ENCODE measurements around the gene CFLAR.
"Not testable (repeated sequence)": the region's sequence is repeated elsewhere in the genome, so short reads cannot be mapped to it uniquely, and the experiment has no call there.

CFLAR gene

DNA sequence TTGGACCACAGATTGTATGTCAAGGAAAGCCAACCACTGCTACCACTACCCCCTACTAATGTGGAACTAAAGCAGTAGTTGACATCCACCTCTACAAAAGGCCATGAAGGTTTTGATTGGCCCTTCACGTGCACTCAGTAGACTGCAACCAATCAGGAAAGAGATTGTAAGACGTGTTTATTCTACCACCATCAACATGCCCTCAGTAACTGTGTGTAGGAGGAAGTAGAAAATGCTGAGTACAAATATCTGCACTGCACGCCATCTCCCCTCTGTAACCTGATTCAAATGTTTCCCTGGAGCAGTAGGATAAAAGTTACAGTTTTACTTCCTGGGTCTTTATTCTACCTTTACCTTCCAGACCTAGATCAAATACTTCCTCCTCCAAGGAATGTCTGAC lies 64.0 kb downstream of the CFLAR start:
- peaks cover 34% of the 10 kb centered on the region for H3K4me1 Mint-ChIP-seq
- H3K27ac Mint-ChIP-seq (ENCODE audit: low read depth) = no peak overlapping the region
- H3K4me3 Mint-ChIP-seq = no peak overlapping the region
- no peak for ATAC-seq (replicated peaks; ENCODE audit: extremely low read depth, poor library complexity, severe bottlenecking)
- no peaks in the 10 kb centered on the region for H3K27me3 Mint-ChIP-seq
- no peak for DNase-seq (ENCODE audit: low spot score in 2 of 2)
- peaks cover 3% of the 10 kb centered on the region for H3K36me3 Mint-ChIP-seq (ENCODE audit: insufficient read depth)
- no peaks in the 10 kb centered on the region for H3K9me3 Mint-ChIP-seq

DNA sequence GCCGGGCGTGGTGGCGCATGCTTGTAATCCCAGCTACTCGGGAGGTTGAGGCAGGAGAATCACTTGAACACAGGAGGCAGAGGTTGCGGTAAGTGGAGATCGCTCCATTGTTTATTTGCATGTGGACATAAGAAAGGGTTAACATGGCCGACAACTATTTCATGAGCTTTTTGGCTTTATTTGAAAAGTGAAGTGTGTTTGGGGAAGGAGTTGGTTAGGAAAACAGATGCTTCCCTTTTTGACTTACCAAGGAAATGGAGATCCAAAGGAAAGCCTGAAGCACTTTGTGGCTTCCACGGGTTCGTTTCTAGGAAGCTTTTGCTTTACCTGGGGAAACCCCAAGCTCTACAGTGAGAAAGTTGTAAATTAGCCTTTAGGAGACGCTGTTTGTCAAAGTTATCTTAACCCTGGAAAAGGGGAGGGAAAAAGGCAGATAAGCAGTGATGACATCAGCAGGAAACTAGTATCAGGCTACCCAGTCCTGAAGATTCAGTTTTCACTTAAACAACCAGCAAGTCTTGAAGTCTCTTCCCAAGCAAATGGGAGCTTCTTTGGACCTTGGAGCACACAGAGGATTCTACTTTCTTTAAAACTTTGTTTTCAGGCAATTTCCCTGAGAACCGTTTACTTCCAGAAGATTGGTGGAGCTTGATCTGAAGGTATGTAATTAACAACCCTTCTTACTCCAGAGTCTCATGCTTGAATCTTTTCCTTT lies 66.8 kb downstream of the CFLAR start, which contains the start of gene CASP10:
Gene CASP10, plus strand, starts transcription at position 492 of the 715 bp plus-strand sequence. CDS start 2,637 bp downstream, outside the sequence.
- peak; percentile 84 for ATAC-seq (replicated peaks; ENCODE audit: extremely low read depth, poor library complexity, severe bottlenecking)
- peak within 1 kb of the TSS; percentile 89 for H3K4me3 Mint-ChIP-seq
- H3K27me3 Mint-ChIP-seq = no peaks in the 10 kb centered on the region
- H3K27ac Mint-ChIP-seq (ENCODE audit: low read depth) = peak within 1 kb of the TSS; percentile 81
- H3K9me3 Mint-ChIP-seq = no peaks in the 10 kb centered on the region
- DNase-seq (ENCODE audit: low spot score in 2 of 2) = no peak
- peaks cover 32% of the 10 kb centered on the region for H3K4me1 Mint-ChIP-seq
- H3K36me3 Mint-ChIP-seq (ENCODE audit: insufficient read depth) = peaks cover 16% of the 10 kb centered on the region

DNA sequence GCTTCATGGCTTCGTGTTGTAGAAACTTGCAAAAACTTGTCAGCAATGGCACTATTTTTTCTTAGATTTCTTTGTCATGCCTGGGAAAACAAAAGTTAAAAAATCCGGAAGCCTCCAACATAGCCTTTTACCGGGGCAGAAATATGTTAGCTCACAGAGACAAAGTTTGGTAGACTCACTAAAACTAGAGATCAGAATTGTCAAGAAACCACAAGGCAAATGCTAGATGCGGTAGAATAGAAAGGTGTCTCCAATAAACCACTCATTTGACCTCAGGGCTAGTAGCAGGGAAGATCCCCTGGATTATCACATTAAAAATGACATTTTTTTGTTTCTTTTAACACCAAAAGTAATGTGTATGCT lies 67.4 kb downstream of the CFLAR start:
- no peaks in the 10 kb centered on the region for H3K27me3 Mint-ChIP-seq
- ATAC-seq (replicated peaks; ENCODE audit: extremely low read depth, poor library complexity, severe bottlenecking) (peak; percentile 17), DNase-seq (ENCODE audit: low spot score in 2 of 2) (no peak)
- peaks cover 18% of the 10 kb centered on the region for H3K36me3 Mint-ChIP-seq (ENCODE audit: insufficient read depth)
- H3K9me3 Mint-ChIP-seq = no peaks in the 10 kb centered on the region
- H3K27ac Mint-ChIP-seq (ENCODE audit: low read depth) = peak overlapping the region; percentile 81
- peak overlapping the region; percentile 89 for H3K4me3 Mint-ChIP-seq
- H3K4me1 Mint-ChIP-seq = peaks cover 33% of the 10 kb centered on the region

DNA sequence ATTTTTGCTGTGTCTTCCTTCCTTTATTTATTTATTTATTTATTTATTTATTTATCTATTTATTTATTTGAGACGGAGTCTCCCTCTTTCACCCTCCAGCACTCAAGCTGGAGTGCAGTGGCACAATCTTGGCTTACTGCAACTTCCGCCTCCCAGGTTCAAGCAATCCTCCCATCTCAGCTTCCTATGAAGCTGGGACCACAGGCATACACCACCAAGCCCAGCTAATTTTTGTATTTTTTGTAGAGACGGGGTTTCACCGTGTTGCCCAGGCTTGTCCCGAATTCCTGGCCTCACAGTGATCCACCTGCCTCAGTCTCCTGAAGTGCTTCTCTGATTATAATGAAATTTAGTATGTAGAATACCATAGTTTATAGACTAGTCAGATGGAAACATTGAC lies 67.9 kb downstream of the CFLAR start:
- H3K9me3 Mint-ChIP-seq; DNase-seq (ENCODE audit: low spot score in 2 of 2); H3K27me3 Mint-ChIP-seq; ATAC-seq (replicated peaks; ENCODE audit: extremely low read depth, poor library complexity, severe bottlenecking): not testable (repeated sequence)
- Mint-ChIP-seq H3K4me3 (peak overlapping the region; percentile 89), H3K27ac (ENCODE audit: low read depth) (peak overlapping the region; percentile 81), H3K36me3 (ENCODE audit: insufficient read depth) (peaks cover 22% of the 10 kb centered on the region), H3K4me1 (peaks cover 33% of the 10 kb centered on the region)

DNA sequence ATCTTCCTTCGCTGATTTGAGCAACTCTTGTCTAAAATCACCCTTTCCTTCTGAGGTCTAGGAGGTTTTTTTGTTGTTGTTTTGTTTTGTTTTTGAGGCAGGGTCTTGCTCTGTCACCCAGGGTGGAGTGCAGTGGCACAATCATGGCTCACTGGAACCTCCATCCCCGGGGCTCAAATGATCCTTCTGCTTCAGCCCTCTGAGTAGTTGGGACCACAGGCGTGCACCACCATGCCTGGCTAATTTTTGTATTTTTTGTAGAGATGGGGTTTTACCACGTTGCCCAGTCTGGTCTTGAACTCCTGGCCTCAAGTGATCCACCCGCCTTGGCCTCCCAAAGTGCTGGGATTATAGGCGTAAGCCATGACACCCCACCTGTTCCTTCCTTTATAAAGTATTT lies 68.3 kb downstream of the CFLAR start:
- not testable (repeated sequence) for DNase-seq (ENCODE audit: low spot score in 2 of 2); H3K27me3 Mint-ChIP-seq; H3K9me3 Mint-ChIP-seq; ATAC-seq (replicated peaks; ENCODE audit: extremely low read depth, poor library complexity, severe bottlenecking)
- Mint-ChIP-seq H3K4me3 (peak overlapping the region; percentile 89), H3K4me1 (peaks cover 33% of the 10 kb centered on the region), H3K27ac (ENCODE audit: low read depth) (peak overlapping the region; percentile 81), H3K36me3 (ENCODE audit: insufficient read depth) (peaks cover 23% of the 10 kb centered on the region)

DNA sequence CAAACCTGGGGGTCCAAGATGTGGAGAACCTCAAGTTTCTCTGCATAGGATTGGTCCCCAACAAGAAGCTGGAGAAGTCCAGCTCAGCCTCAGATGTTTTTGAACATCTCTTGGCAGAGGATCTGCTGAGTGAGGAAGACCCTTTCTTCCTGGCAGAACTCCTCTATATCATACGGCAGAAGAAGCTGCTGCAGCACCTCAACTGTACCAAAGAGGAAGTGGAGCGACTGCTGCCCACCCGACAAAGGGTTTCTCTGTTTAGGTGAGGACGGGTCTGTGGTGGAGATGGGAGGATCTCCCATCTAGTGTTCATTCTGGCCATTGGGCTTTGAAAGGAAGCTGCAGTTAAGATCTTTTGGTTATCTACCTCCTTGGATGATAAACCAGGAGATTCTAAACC lies 69.9 kb downstream of the CFLAR start:
- H3K4me3 Mint-ChIP-seq = peak overlapping the region; percentile 89
- H3K9me3 Mint-ChIP-seq = no peaks in the 10 kb centered on the region
- H3K27me3 Mint-ChIP-seq = no peaks in the 10 kb centered on the region
- no peak overlapping the region for H3K27ac Mint-ChIP-seq (ENCODE audit: low read depth)
- H3K4me1 Mint-ChIP-seq = peaks cover 38% of the 10 kb centered on the region
- ATAC-seq (replicated peaks; ENCODE audit: extremely low read depth, poor library complexity, severe bottlenecking) (no peak), DNase-seq (ENCODE audit: low spot score in 2 of 2) (no peak)
- H3K36me3 Mint-ChIP-seq (ENCODE audit: insufficient read depth) = peaks cover 23% of the 10 kb centered on the region

DNA sequence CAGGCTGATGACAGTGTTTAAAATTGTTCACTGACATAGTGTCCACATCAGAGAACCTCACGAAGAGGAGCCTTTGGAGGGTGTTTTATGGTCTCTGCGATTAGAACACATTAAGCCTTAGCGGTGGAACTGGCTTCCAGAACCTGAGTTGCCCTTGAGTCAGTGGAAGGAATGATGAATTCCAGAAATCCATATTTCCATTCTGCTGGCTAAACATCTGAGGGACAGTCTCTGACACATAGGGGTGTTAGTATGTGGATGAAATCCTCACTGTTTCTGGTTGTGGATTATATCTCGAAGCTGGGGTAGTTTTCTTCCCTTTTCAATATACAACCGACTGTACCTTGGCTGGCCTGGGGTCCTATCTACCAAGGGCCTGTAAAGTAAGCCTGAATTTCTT lies 71.0 kb downstream of the CFLAR start:
- ATAC-seq (replicated peaks; ENCODE audit: extremely low read depth, poor library complexity, severe bottlenecking) (no peak), DNase-seq (ENCODE audit: low spot score in 2 of 2) (no peak)
- Mint-ChIP-seq H3K4me1 (peaks cover 49% of the 10 kb centered on the region), H3K27me3 (no peaks in the 10 kb centered on the region), H3K36me3 (ENCODE audit: insufficient read depth) (peaks cover 23% of the 10 kb centered on the region), H3K27ac (ENCODE audit: low read depth) (peak overlapping the region; percentile 16), H3K9me3 (no peaks in the 10 kb centered on the region), H3K4me3 (no peak overlapping the region)

DNA sequence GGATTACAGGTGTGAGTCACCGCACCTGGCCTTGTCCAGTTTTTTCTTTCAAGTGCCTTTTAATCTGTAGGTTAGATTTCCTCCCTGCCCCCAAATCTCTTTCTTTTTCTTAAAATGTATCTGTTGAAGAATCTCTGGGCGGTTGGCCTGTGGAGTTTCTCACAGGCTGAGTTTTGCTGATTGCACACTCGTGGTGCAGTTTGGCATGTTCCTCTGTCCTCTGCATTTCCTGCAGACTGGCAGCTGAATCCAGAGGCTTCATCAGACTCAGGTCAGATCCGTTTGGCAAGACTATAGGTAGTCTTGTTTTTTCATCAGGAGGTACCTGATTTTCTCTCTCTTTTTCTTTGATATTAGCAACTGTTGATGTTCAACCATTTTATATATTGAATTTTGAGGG lies 72.5 kb downstream of the CFLAR start:
- no peak overlapping the region for H3K4me3 Mint-ChIP-seq
- DNase-seq (ENCODE audit: low spot score in 2 of 2) = no peak
- H3K27me3 Mint-ChIP-seq = no peaks in the 10 kb centered on the region
- H3K36me3 Mint-ChIP-seq (ENCODE audit: insufficient read depth) = peaks cover 23% of the 10 kb centered on the region
- no peak overlapping the region for H3K27ac Mint-ChIP-seq (ENCODE audit: low read depth)
- no peaks in the 10 kb centered on the region for H3K9me3 Mint-ChIP-seq
- no peak for ATAC-seq (replicated peaks; ENCODE audit: extremely low read depth, poor library complexity, severe bottlenecking)
- peaks cover 52% of the 10 kb centered on the region for H3K4me1 Mint-ChIP-seq

DNA sequence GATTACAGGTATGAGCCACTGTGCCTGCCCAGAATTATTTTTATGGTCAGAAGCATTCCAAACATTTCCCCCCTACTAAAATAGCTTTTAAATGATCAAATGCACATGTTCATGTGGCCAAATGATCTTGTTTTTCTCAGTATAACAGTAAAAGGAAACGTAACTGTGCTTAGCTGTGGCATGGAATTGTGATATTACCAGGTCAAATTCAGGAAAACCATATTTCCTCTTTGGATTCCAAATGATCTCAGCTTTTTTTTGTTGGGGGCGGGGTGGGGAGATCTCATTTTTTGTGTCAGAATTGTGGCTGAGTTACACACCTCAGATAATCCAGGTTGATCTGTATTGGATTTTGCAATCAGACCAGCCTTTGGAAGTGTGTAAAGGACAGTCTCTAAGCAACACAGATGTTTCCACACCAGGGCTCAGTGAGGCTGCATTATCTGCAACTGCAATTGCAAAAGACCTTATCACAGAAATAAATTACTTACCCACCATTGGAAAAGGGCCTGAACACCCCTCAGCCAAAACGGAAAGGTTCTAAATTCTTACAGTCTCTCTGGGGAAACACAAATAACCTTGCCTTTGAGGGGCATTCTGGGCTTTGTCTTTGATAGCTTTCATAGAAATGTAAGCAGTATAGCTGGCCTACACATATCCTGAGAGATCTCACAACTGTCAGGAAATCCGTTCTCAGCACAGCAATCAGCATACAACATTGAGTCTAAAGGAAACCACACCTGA lies 75.3 kb downstream of the CFLAR start:
- DNase-seq (ENCODE audit: low spot score in 2 of 2) = no peak
- Mint-ChIP-seq H3K4me1 (peaks cover 45% of the 10 kb centered on the region), H3K27ac (ENCODE audit: low read depth) (peak overlapping the region; percentile 72), H3K9me3 (no peaks in the 10 kb centered on the region), H3K4me3 (peak overlapping the region; percentile 46), H3K36me3 (ENCODE audit: insufficient read depth) (peaks cover 22% of the 10 kb centered on the region), H3K27me3 (no peaks in the 10 kb centered on the region)
- peak; percentile 82 for ATAC-seq (replicated peaks; ENCODE audit: extremely low read depth, poor library complexity, severe bottlenecking)

DNA sequence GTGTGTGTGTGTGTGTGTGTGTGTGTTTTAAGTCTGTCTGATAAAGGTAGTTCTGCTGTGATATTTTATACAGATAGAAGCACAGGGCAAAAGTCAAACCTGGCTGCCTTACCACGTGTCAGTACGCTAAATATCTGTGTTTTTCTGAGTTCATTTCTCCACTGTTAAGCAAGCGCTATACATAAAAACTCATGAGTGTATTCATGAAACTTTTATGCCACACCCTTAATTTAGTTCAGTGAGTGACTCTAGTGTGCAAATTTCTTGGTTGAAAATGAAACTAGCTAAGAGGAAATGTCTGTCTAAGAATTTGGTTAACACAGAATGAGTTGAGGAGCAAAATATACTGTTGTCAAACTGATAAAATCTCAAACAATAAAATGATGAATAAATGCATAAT lies 78.1 kb downstream of the CFLAR start:
- H3K4me1 Mint-ChIP-seq = peaks cover 44% of the 10 kb centered on the region
- DNase-seq (ENCODE audit: low spot score in 2 of 2) (no peak), ATAC-seq (replicated peaks; ENCODE audit: extremely low read depth, poor library complexity, severe bottlenecking) (peak; percentile 74)
- peak overlapping the region; percentile 67 for H3K27ac Mint-ChIP-seq (ENCODE audit: low read depth)
- no peaks in the 10 kb centered on the region for H3K9me3 Mint-ChIP-seq
- H3K27me3 Mint-ChIP-seq = no peaks in the 10 kb centered on the region
- peaks cover 21% of the 10 kb centered on the region for H3K36me3 Mint-ChIP-seq (ENCODE audit: insufficient read depth)
- peak overlapping the region; percentile 58 for H3K4me3 Mint-ChIP-seq

DNA sequence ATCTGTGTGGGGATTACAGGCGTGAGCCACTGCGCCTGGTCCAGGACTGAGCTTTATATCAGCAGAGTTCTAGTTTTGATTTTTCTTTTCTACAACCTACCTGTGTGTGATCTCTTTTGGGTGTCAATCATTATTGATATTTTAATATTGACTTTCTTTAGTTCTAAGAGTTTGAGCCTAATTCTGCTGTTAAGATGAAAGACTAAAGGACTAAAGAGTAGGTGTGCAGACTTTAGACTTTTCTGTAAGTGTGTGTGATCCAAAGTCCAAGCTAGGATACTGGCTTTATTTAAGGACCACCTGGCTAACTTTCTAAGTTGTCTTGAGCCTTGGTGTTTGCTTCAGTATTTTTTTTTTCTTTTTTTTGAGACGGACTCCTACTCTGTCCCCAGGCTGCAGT lies 79.4 kb downstream of the CFLAR start:
- no peaks in the 10 kb centered on the region for H3K27me3 Mint-ChIP-seq
- H3K36me3 Mint-ChIP-seq (ENCODE audit: insufficient read depth) = peaks cover 29% of the 10 kb centered on the region
- DNase-seq (ENCODE audit: low spot score in 2 of 2) (no peak), ATAC-seq (replicated peaks; ENCODE audit: extremely low read depth, poor library complexity, severe bottlenecking) (no peak)
- H3K9me3 Mint-ChIP-seq = no peaks in the 10 kb centered on the region
- H3K27ac Mint-ChIP-seq (ENCODE audit: low read depth) = peak overlapping the region; percentile 67
- no peak overlapping the region for H3K4me3 Mint-ChIP-seq
- H3K4me1 Mint-ChIP-seq = peaks cover 40% of the 10 kb centered on the region

DNA sequence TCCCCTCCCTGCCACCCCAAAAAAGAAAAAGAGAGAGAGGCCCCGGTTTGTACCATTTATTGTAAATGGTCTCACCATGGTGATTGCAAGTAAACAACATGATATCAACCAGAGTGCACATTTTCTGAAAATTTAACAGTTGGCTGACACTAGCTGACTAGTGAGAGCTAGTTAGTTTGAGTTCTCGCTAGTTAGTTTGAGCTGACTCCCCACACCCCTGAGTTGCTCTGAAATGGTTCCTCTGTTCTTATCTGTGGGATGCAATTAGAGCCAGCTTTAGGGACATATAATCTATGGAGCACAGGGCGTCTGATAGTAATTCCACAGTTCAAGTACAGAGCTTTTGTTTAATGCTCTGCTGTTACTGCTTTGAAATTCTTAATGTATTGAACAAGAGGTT lies 80.0 kb downstream of the CFLAR start:
- ATAC-seq (replicated peaks; ENCODE audit: extremely low read depth, poor library complexity, severe bottlenecking) (no peak), DNase-seq (ENCODE audit: low spot score in 2 of 2) (no peak)
- Mint-ChIP-seq H3K27ac (ENCODE audit: low read depth) (no peak overlapping the region), H3K36me3 (ENCODE audit: insufficient read depth) (peaks cover 30% of the 10 kb centered on the region), H3K9me3 (no peaks in the 10 kb centered on the region), H3K4me1 (peaks cover 38% of the 10 kb centered on the region), H3K4me3 (no peak overlapping the region), H3K27me3 (no peaks in the 10 kb centered on the region)

DNA sequence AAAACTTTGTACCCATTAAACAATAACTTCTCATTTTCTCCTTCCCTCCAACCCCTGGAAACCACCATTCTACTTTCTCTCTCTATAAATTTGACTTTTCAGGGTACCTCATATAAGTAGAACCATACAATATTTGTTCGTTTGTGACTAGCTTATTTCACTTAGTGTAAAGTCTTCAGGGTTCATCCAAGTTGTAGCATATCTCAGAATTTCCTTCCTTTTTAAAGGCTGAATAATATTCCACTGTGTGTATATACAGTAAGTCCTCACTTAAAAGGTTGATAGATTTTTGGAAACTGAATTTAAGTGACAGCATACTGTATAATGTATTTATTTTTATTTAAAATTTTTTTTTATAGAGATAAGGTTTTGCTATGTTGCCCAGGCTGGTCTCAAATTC lies 80.8 kb downstream of the CFLAR start:
- H3K4me1 Mint-ChIP-seq = peaks cover 30% of the 10 kb centered on the region
- H3K4me3 Mint-ChIP-seq = no peak overlapping the region
- no peaks in the 10 kb centered on the region for H3K27me3 Mint-ChIP-seq
- DNase-seq (ENCODE audit: low spot score in 2 of 2) = no peak
- H3K9me3 Mint-ChIP-seq = no peaks in the 10 kb centered on the region
- no peak for ATAC-seq (replicated peaks; ENCODE audit: extremely low read depth, poor library complexity, severe bottlenecking)
- no peak overlapping the region for H3K27ac Mint-ChIP-seq (ENCODE audit: low read depth)
- peaks cover 33% of the 10 kb centered on the region for H3K36me3 Mint-ChIP-seq (ENCODE audit: insufficient read depth)
